ENCODE measurements around the gene PRR5L. TPM values are rescaled to one million over a fixed set of nuclear protein-coding genes. Genes with fewer than 3 reads are reported as not detected.
A peak's percentile ranks its signal among the peaks of the same experiment; 100 is the strongest.
"Not testable (repeated sequence)": the region's sequence is repeated elsewhere in the genome, so short reads cannot be mapped to it uniquely, and the experiment has no call there.

PRR5L gene
- total RNA-seq, 8 experiments from 2014 or later: 0.63 to 21.8 (median 4.2) TPM

GRCh38 chr11:36478700-36479329 is 182.7 kb downstream of the PRR5L start:
- in situ Hi-C loops (cut with MboI; ENCODE audit: low pct_unique_long_range_greater_than_20kb in 2 of 9, low sequenced_read_pairs in 9 of 9, unreplicated experiment in 9 of 9): loop anchor here in 6 of 9 experiments (10.0 to 25.0 kb wide), 7 partner anchors 167 to 1017 kb away; partner anchors contain the start of genes FJX1 (in 3 of the 6), PRR5L (in 2 of the 6) and COMMD9 (in 1 of the 6)
- ATAC-seq (replicated peaks in 6 of 8): peak; percentile 56 to 79 (median 76)
- WGBS, 10 experiments: 0 to 42% (median 16%) methylated on average over 1 to 2 of the region's 2 CpGs; no CpG with 5 or more reads in 4 of the 10 experiments

GRCh38 chr11:36480833-36481232 is 184.7 kb downstream of the PRR5L start:
- no peak overlapping the region for H3K4me3 ChIP-seq
- no peaks in the 10 kb centered on the region for H3K4me1 ChIP-seq (replicated peaks in 1 of 2)
- no peak for ATAC-seq (replicated peaks in 6 of 8)
- no peak overlapping the region for H3K27ac ChIP-seq
- in situ Hi-C loops (cut with MboI; ENCODE audit: low pct_unique_long_range_greater_than_20kb in 2 of 9, low sequenced_read_pairs in 9 of 9, unreplicated experiment in 9 of 9): loop anchor here in 5 of 9 experiments (10.0 to 25.0 kb wide), 7 partner anchors 169 to 1019 kb away; partner anchors contain the start of genes FJX1 (in 4 of the 5), COMMD9 (in 1 of the 5) and PRR5L (in 1 of the 5)

More at GRCh38 chr11:36478700-36479329, 182.7 kb downstream of the PRR5L start:
- H3K4me3 ChIP-seq: no peak overlapping the region
- no peaks in the 10 kb centered on the region for H3K4me1 ChIP-seq (replicated peaks in 1 of 2)
- H3K27ac ChIP-seq: no peak overlapping the region

GRCh38 chr11:36483042-36483441 is 187.0 kb downstream of the PRR5L start:
- H3K27ac ChIP-seq; ATAC-seq (replicated peaks in 6 of 8); H3K4me1 ChIP-seq (replicated peaks in 1 of 2); H3K4me3 ChIP-seq: not testable (repeated sequence)
- in situ Hi-C loops (cut with MboI; ENCODE audit: low pct_unique_long_range_greater_than_20kb in 2 of 9, low sequenced_read_pairs in 9 of 9, unreplicated experiment in 9 of 9): loop anchor here in 5 of 9 experiments (10.0 to 25.0 kb wide), 7 partner anchors 171 to 1021 kb away; partner anchors contain the start of genes FJX1 (in 4 of the 5), COMMD9 (in 1 of the 5) and PRR5L (in 1 of the 5)
- 80 to 100% (median 100%) methylated on average over 1 to 2 of the region's 4 CpGs; no CpG with 5 or more reads in 5 of the 10 experiments for WGBS, 10 experiments

- no peak overlapping the region for H3K27ac ChIP-seq
- 78 to 94% (median 81%) methylated on average over 2 to 6 of the region's 6 CpGs; no CpG with 5 or more reads in 2 of the 10 experiments for WGBS, 10 experiments
- H3K4me3 ChIP-seq: no peak overlapping the region
- ATAC-seq (replicated peaks in 6 of 8): no peak
- H3K4me1 ChIP-seq (replicated peaks in 1 of 2): no peaks in the 10 kb centered on the region
- in situ Hi-C loops (cut with MboI; ENCODE audit: low pct_unique_long_range_greater_than_20kb in 2 of 9, low sequenced_read_pairs in 9 of 9, unreplicated experiment in 9 of 9): loop anchor here in 5 of 9 experiments (10.0 to 25.0 kb wide), 7 partner anchors 173 to 1023 kb away; partner anchors contain the start of genes FJX1 (in 4 of the 5), COMMD9 (in 1 of the 5) and PRR5L (in 1 of the 5)
Measured at GRCh38 chr11:36485298-36486002, 189.4 kb downstream of the PRR5L start.

- H3K27ac ChIP-seq: no peak overlapping the region
- ATAC-seq (replicated peaks in 6 of 8): no peak
- WGBS, 10 experiments: 50 to 100% (median 85%) methylated on average over 2 to 4 of the region's 4 CpGs
- in situ Hi-C loops (cut with MboI; ENCODE audit: low pct_unique_long_range_greater_than_20kb in 2 of 9, low sequenced_read_pairs in 9 of 9, unreplicated experiment in 9 of 9): loop anchor here in 5 of 9 experiments (10.0 to 25.0 kb wide), 7 partner anchors 175 to 1025 kb away; partner anchors contain the start of genes FJX1 (in 4 of the 5), COMMD9 (in 1 of the 5) and PRR5L (in 1 of the 5)
- H3K4me3 ChIP-seq: no peak overlapping the region
- H3K4me1 ChIP-seq (replicated peaks in 1 of 2): no peaks in the 10 kb centered on the region
Measured at GRCh38 chr11:36487619-36488018, 191.5 kb downstream of the PRR5L start.

- WGBS, 10 experiments: 40 to 100% (median 92%) methylated on average over 1 to 3 of the region's 5 CpGs; no CpG with 5 or more reads in 3 of the 10 experiments
- H3K27ac ChIP-seq: no peak overlapping the region
- in situ Hi-C loops (cut with MboI; ENCODE audit: low pct_unique_long_range_greater_than_20kb in 2 of 9, low sequenced_read_pairs in 9 of 9, unreplicated experiment in 9 of 9): loop anchor here in 5 of 9 experiments (10.0 to 25.0 kb wide), 7 partner anchors 176 to 1026 kb away; partner anchors contain the start of genes FJX1 (in 4 of the 5), COMMD9 (in 1 of the 5) and PRR5L (in 1 of the 5)
Measured at GRCh38 chr11:36488096-36488495, 192.0 kb downstream of the PRR5L start.

GRCh38 chr11:36490026-36490806 is 194.1 kb downstream of the PRR5L start:
- in situ Hi-C loops (cut with MboI; ENCODE audit: low pct_unique_long_range_greater_than_20kb in 2 of 9, low sequenced_read_pairs in 9 of 9, unreplicated experiment in 9 of 9): loop anchor here in 5 of 9 experiments (25.0 kb wide), 6 partner anchors 178 to 1028 kb away; partner anchors contain the start of genes FJX1 (in 3 of the 5), COMMD9 (in 1 of the 5) and PRR5L (in 1 of the 5)
- no peak overlapping the region for H3K4me3 ChIP-seq
- H3K4me1 ChIP-seq (replicated peaks in 1 of 2): no peaks in the 10 kb centered on the region
- no peak for ATAC-seq (replicated peaks in 6 of 8)
- H3K27ac ChIP-seq: no peak overlapping the region
- 79 to 100% (median 93%) methylated on average over 1 to 12 of the region's 16 CpGs; no CpG with 5 or more reads in 1 of the 10 experiments for WGBS, 10 experiments

More at GRCh38 chr11:36488096-36488495, 192.0 kb downstream of the PRR5L start:
- Histone ChIP-seq H3K4me1 (replicated peaks in 1 of 2) (no peaks in the 10 kb centered on the region), H3K4me3 (no peak overlapping the region)
- no peak for ATAC-seq (replicated peaks in 6 of 8)

- in situ Hi-C loops (cut with MboI; ENCODE audit: low pct_unique_long_range_greater_than_20kb in 2 of 9, low sequenced_read_pairs in 9 of 9, unreplicated experiment in 9 of 9): loop anchor here in 5 of 9 experiments (25.0 kb wide), 6 partner anchors 181 to 1031 kb away; partner anchors contain the start of genes FJX1 (in 3 of the 5), COMMD9 (in 1 of the 5) and PRR5L (in 1 of the 5)
- no peaks in the 10 kb centered on the region for H3K4me1 ChIP-seq (replicated peaks in 1 of 2)
- no peak overlapping the region for H3K4me3 ChIP-seq
- H3K27ac ChIP-seq: no peak overlapping the region
- ATAC-seq (replicated peaks in 6 of 8): peak in 2 of 8 experiments; percentile 11 to 29
Measured at GRCh38 chr11:36492724-36493304, 196.7 kb downstream of the PRR5L start.

GRCh38 chr11:36493332-36493731 is 197.2 kb downstream of the PRR5L start:
- H3K4me1 ChIP-seq (replicated peaks in 1 of 2): no peaks in the 10 kb centered on the region
- in situ Hi-C loops (cut with MboI; ENCODE audit: low pct_unique_long_range_greater_than_20kb in 2 of 9, low sequenced_read_pairs in 9 of 9, unreplicated experiment in 9 of 9): loop anchor here in 5 of 9 experiments (25.0 kb wide), 6 partner anchors 181 to 1031 kb away; partner anchors contain the start of genes FJX1 (in 3 of the 5), COMMD9 (in 1 of the 5) and PRR5L (in 1 of the 5)
- no peak overlapping the region for H3K4me3 ChIP-seq
- ATAC-seq (replicated peaks in 6 of 8): no peak
- no peak overlapping the region for H3K27ac ChIP-seq

GRCh38 chr11:36498721-36499120 is 202.6 kb downstream of the PRR5L start:
- no peak overlapping the region for H3K27ac ChIP-seq
- peaks cover 7 to 8% of the 10 kb centered on the region in 2 donors for H3K4me1 ChIP-seq (replicated peaks in 1 of 2)
- no peak for ATAC-seq (replicated peaks in 6 of 8)
- in situ Hi-C loops (cut with MboI; ENCODE audit: low pct_unique_long_range_greater_than_20kb in 2 of 9, low sequenced_read_pairs in 9 of 9, unreplicated experiment in 9 of 9): loop anchor here in 5 of 9 experiments (25.0 kb wide), 6 partner anchors 186 to 1036 kb away; partner anchors contain the start of genes FJX1 (in 3 of the 5), COMMD9 (in 1 of the 5) and PRR5L (in 1 of the 5)
- WGBS, 10 experiments: 67 to 100% (median 87%) methylated on average over 1 of the region's 1 CpG; no CpG with 5 or more reads in 2 of the 10 experiments
- no peak overlapping the region for H3K4me3 ChIP-seq

GRCh38 chr11:36499315-36499714 is 203.2 kb downstream of the PRR5L start:
- Histone ChIP-seq H3K4me1 (replicated peaks in 1 of 2) (peaks cover 7 to 8% of the 10 kb centered on the region in 2 donors), H3K27ac (no peak overlapping the region), H3K4me3 (no peak overlapping the region)
- in situ Hi-C loops (cut with MboI; ENCODE audit: low pct_unique_long_range_greater_than_20kb in 2 of 9, low sequenced_read_pairs in 9 of 9, unreplicated experiment in 9 of 9): loop anchor here in 5 of 9 experiments (25.0 kb wide), 6 partner anchors 187 to 1037 kb away; partner anchors contain the start of genes FJX1 (in 3 of the 5), COMMD9 (in 1 of the 5) and PRR5L (in 1 of the 5)
- no peak for ATAC-seq (replicated peaks in 6 of 8)
- WGBS, 10 experiments: 93 to 100% (median 96%) methylated on average over 3 to 4 of the region's 4 CpGs; no CpG with 5 or more reads in 4 of the 10 experiments

All from motor neuron (in vitro differentiated cells).